HG03565 (cell line): ENCODE measurements around the gene MAP3K4.

Source experiments
- ATAC-seq: cut with Tn5 transposase; IDR thresholded peaks from one replicate; pipeline ENCODE4 v1.9.1; 2021; ENCODE audit warnings: mild to moderate bottlenecking, moderate library complexity; ENCODE audit not compliant: unreplicated experiment

MAP3K4 gene

DNA sequence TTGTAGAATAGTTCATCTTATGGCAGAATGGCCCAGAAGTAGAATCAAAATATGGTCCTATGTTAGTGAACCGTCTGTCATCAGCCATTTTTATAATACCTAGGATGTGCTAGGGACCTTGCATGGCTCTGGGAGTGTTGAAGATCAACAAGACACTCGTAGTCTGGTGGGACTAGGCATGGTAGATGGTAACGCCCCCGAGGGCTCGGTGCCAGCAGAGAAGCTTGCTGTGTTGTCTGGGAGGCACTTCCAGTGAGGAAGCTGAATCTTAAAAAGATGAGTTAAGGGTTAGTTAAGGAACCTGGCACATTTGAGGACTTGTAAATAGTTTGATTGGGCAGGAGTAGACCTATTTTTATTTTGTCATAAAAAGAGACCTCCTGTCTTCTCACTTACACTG lies 82.4 kb downstream of the MAP3K4 start:
- ATAC-seq, result no peak

DNA sequence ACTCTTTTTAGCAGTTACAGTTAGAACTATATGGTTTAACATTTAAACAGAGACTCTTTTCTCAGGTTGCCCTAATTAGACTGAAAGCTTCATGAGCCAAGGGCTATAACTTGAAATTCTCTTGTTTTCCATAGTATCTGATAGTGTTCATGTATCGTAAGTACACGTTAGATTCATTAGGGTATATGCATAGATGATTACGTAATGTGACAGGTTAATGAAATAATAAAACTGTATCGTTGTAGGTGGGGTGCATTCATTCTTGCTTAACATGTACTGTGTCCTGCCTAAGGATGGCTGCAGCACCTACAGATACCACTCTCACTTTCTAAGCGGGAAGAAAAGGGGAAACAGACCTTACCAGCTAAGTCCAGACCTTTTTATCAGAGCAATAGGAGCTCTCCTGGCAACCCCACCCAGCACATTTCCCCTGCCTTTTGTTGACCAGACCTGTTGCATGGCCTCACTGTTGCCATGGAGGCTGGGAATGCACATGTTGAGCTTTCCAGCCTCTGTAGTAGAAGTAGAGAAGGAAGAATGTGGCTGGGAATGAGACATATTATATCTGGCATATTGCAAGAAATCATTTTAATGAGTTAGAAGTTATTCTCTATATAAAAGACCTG lies 83.0 kb downstream of the MAP3K4 start:
- ATAC-seq, result no peak

DNA sequence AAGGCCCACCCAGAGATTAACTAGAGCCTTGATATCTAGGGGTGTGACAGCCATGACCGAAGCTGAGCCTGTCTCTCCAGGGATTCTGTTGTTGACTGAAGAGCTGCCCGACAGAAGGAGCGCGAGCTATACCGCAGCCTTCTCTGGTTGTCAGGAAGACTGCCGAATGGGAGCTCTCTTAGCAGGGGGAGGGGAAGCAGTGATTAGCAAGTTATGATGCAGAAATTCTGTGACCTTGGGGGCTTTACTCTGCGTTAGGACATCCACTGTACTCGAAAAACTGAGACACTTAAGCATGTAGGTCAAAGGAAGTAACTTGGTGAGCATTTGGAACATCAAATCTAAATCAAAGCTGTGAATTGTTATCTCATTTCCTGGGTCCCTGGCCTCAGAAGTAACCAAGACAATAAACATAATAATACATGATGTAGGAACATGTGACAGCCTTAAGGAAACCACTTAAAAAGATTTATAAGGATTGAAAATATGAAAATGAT lies 84.7 kb downstream of the MAP3K4 start:
- no peak for ATAC-seq

DNA sequence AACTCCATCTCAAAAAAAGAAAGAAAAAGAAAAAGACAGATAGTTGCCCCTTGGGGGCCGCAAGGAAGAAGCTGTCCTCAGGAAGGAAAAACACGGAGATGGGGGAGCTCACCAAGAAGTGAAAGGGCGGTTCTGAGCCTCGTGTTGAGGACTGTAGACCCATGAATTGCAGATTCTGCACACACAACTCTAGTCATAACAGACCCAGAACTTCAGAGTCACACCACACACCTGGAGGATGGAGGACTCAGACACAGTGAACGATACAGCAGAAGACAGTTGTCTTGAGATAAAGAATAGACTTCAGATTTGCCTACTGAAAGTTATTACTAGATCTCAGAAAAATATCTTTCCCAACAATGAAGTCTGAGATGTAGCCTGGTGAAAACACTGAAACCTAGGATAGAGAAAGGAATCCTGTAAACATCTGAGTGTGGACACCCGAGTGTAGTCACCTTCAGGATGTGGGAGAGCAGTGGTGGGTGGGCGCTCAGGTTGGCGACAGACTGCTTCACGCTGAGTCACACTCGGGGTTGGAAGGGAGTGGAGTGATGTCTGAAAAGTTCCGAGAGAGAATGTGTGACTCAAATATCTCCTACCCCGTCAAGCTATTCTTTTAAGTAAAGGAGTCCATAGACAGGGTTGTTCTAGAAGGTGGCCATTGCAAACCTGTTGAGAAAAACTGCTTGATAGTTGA lies 88.1 kb downstream of the MAP3K4 start:
- ATAC-seq, result no peak

DNA sequence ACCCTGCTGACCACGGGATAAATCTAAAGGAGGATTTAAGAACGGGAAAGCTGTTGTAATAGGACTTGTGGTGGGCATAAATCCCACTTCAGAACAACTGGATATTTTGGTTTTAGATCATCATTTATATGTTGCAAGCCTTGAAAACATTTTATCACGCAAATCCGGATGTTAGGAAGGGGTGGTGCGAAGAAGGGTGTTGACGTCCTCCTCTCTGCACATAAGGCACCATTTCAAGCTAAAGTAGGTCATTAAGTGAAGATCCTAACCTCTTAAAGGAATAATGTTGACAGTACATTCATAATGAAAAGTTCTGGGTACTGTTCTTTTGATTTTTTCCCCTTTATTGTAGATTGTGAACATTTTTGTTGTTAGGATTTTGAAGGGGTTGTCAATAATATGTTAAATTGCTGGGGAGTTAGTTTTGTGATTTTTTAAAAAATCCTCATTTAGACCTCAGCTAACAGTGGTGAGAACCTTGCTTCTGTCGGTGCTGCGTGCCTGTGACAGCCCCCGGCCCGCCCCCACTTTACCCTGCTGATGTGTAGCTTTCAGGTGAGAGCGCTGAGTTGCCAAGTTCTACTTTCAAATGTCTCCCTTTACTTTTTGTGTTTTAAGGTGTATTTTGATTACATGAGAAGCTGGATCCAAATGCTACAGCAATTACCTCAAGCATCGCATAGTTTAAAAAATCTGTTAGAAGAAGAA lies 88.8 kb downstream of the MAP3K4 start:
- no peak for ATAC-seq

DNA sequence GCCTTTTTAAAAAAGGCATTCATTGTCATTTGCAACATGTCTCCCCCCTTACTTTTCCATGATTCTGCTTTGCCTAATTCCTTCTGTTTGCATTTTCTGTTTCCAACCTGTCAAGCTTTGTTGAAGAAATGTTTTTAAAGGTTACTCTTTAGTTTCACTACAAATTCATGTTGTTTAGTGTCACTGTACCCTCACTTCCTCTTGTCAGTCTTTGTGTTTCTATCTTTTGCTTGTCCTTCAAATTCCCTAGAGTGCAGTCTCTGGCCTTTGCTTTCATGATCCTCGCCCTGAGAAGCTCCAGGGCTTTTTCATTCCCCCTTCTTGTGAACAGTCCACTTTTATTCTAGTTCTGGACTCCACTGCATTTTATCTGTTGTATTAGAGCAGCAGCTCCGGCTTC lies 90.6 kb downstream of the MAP3K4 start:
- ATAC-seq, result no peak

DNA sequence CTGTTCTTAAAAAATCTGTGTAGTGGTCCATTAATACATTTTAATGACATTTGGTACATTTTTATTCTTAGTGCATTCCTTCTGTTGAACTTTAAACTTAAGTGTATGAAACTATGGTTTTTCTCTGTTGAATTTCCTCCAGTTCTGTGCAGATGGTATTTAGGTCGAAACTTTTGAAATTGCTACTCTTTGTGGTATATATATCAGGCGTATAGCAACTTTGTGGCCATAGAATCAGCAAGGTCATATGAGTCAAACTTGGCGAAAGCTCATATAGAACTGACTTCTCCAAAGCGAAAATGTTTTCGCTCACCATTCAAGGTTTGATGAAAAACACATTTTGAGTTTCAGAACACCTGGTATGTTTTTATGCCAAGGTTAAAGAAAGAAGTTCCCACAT lies 93.7 kb downstream of the MAP3K4 start:
- ATAC-seq, result peak; percentile 58

DNA sequence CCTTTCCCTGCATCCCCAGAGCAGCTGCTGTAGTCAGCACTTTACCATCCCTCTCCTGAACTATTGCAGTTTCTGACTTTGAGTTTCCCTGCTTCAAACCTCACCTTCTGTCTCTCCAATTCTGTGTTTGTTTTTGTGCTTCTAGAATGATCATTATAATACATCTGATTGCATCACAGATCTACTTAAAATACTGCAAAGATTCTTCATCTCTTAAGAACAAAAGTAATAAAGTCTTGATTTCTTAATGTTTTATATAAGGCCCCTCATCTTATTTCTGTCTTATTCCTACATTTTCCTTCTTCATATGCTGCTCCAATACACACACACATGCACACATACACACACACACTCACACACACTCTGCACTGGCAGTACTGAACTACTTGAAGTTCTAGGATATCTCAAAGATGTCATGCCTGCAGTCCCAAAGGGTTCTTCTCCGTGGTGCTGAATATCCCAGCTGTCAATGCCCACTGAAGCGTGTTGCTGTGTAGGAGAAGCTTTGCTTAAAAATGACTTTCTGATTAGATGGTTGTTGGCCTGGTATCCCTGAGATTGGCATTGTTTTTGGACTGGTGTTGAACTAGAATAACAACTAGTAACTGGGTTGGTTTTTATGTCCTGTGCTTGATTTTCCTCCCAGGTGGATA lies 97.2 kb downstream of the MAP3K4 start:
- no peak for ATAC-seq

DNA sequence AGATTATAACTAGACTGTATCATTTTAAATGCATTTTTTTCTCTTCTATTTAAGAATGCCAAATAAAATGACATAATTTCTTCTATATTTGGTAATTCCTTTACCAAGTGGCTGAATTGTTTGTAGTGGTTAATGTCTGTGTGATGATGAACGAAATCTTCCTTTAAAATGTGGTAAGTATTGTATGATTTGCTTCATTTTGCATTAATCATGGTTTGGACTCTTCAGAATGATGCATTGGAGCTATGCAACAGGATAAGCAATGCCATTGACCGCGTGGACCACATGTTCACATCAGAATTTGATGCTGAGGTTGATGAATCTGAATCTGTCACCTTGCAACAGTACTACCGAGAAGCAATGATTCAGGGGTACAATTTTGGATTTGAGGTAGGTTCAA lies 99.6 kb downstream of the MAP3K4 start:
- ATAC-seq, result no peak

DNA sequence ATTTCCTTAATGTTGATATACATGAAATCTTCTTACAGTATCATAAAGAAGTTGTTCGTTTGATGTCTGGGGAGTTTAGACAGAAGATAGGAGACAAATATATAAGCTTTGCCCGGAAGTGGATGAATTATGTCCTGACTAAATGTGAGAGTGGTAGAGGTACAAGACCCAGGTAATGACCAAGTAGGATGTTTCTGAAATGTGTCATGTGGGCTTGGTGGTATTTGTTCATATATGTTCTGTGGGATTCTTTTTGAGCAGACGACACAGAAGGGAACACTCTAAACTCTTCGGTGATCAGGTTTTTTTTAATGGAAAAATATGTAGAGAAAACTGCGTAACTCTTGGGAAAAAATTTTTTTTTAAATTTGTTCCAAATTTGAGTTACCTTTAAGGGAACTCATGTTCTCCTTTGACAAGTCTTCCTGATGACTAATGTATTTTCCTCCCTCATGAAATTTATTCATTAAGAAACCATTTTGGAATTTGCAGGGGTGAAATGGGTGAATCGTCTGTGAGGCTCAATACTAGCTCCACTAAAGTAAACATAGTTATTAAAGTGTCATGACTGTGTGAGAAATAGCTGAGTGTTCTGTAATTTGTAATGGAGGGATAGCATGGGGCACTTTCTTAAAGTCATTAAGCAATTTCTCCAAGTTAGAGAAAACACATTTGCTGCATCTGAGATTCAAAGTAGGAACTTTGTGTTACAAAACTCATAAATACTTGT lies 100.6 kb downstream of the MAP3K4 start:
- no peak for ATAC-seq

DNA sequence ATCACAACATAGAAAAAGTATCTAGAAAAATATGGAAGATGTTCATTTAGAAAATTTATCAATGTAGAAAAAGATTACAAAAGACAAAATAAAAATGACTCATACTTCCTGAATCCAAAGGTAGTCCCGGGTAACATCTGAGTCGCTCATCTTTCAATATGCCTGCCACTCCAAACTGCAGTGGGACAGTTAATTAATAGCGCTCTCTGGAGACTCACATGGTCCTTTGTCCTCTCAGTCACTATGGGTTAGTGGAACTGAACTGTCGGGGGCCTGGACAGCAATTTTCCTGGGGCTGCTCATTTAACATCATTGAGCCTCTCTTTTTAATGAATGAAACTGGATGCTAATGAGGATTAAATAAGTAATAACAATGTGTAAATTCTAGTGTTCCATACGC lies 103.4 kb downstream of the MAP3K4 start:
- no peak for ATAC-seq

DNA sequence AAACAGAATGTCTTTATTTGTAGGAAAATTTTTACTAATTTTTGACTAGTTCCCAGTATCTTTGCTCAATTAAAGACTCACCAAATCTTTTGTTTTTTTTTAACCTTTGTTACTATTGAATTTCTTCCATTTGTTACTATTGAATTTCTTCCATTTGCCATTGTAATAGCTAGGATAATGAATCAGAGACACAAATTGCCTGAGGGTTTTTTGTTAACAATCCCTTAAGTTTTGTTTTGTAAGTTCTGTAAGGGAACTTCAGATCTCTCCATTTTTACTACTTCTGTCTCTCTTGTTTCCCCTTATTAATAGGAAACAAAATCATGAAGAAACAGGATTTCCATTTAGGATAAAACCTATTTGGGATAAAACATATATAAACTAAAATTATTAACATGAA lies 104.3 kb downstream of the MAP3K4 start:
- no peak for ATAC-seq

DNA sequence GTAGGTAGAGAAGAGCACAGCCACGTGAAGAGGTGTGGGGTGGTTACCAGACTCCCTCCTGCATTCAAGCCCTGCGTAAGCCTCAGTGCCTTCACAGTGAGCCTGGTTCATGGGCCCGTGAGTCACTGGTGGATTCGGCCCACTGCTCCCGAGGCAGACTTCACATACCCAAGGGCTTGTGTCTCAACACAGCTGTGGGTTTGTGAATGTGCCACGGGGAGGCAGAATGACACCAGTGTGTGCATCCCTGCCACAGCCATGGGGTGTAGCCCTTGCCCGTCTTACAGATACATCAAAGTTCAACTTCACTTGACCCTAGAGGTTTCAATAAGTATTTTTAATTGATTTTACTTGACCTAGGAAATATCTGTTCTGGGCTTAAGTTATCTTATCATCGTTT lies 108.5 kb downstream of the MAP3K4 start:
- no peak for ATAC-seq

DNA sequence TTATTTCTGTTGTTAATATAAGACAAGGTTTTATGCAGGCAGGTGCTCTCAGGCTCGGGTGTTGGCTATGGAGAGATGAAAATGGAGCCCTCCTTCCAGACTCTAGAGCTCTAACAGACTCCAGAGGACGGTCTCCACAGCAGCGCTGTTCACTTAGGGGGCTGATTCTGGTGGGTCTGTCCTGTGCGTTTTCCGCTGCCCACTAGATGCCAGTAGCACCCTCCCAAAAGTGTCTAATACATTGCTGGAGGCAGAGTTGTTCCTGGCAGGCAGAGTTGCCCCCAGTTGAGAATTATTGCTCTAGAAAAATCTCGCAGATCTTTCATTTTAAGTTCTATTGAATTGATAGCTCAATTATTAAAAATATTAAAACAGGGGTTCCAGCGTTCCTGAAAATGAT lies 109.9 kb downstream of the MAP3K4 start:
- no peak for ATAC-seq

DNA sequence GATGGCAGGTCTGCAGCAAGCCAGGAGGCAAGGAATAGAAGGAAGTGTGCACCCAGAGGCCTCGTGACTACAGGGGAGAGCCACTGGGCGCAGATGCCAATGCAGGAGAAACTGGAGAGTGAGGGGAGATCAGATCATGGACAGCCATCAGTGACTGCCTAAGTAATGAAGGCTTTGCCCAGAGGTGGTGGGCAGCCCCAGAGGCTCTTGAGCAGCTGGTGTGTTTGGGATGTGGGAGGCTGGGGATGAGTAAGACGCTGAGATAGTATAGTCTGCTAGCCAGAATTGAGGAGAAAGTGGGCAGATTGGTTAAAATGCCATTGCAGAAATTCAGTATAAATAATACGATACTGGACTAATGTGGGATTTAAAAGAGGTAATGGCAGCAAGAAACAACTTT lies 111.9 kb downstream of the MAP3K4 start:
- no peak for ATAC-seq

DNA sequence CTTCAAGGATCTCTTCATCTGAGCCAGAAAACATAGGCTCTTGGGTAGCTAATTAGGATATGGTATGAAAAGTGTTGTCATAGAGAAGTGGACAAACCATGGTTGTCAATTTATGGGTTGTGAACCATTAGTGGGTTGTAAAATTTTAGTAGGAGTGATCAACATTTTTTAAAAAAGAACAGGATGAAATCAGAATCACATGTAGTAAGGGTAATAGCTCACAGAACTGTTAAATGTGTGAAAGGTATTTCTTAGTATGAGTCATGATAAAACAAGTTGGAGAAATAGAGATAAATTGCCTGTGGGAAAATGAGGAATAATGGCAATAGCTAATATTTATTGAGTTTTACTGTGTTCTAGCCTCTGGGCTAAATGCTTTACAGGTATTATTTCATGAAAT lies 113.4 kb downstream of the MAP3K4 start:
- no peak for ATAC-seq

DNA sequence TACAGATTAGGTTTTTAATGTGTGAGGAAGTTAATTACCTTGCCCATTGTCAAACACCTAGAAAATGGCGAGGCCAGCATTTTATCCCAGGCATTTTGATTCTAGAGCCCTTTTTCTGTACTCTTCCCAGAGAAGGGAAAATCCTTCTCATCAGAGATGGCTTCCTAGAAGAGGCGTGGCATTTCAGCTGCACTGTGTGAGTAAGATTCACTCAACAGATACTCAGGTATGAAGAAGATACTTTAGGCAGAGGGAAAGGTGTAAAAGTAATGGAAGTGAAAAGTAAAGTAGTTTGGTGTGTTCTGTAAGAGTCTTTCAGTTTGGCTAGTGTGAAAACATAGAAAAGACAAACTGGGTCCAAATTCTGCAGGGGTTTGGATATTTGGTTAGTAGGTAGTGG lies 113.8 kb downstream of the MAP3K4 start:
- no peak for ATAC-seq

DNA sequence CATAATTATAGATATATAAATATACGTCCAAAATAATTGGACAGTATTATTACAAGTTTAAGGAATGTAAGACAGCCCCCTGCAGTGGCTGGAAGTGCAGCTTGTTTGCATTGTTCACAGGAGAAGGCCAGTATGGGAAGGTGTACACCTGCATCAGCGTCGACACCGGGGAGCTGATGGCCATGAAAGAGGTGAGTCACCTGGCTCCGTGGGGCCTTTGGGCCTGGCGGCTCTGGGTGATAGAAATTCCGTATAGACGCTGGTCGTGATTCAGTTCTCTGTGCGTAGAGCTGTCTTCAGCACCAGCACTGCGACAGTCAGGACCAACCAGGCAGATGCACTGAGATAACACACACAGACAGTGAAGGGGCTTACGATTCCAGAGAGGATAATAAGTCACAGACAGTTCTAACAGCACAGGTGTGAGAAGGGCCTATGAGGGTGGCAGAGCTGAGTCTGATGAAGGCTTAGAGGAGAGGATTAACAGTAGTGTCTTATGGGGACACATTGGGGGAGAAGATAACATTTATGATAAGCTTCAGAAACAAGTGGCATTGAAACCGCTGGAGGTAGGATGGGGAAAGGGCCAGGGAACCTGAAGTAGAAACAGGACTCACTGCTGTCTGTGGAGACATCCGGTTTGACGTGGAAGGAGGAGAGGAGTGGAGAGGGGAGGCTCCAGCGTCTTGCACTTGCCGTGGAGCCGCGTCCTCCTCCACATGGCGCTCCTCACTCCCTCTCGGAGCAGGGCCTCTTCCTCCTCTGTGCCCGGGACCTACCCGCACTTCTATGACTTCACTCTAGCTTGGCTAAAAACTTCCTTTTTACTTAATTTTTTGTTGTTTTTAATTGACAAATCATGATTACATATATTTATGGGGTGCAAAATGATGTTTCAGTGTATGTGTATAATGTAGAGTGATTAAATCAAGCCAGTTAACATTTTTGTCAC lies 116.5 kb downstream of the MAP3K4 start:
- no peak for ATAC-seq

DNA sequence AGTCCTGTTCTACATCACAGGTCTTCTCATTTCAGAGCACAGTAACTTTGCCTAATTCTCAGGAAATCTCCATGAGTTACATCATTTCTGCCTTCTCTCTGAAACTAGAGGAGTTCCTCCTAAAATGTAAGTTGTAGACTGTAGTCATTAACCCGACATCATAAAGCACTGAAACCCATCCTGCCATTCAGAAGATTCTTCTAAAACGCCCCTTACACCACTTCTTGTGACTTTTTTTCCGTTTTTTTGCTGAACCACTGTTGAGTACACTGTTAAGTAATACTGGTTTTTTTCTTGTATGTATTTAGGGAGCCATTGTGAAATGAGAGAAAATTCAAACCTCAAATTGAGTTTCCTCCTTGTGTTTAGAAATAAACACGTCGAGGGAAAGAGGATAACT lies 117.3 kb downstream of the MAP3K4 start:
- ATAC-seq, result no peak

DNA sequence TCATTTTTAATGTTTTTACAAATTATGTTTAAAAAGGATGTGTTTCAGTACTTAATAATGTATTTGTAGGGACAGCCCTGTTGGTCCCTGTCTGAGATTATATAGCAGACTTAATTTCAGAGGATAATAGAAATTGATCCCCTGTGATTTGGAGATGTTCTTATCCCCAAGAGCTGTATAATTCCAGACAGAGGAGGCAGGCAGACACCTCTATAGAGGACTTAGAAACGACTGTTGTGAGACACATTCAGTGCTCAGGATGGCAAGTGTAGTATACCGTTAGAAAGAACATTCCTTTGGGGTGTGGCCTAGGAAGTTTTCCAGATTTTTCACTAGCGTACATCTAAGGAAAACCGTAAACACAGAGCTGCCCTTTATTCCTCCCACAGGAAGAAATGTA lies 117.8 kb downstream of the MAP3K4 start:
- no peak for ATAC-seq
